ENCODE data around the gene DENND2D.

GRCh38 chr1:111202707-111203623, 2.5 kb upstream of the DENND2D start:
- TF ChIP-seq CTCF (IDR thresholded peaks at IDR 0.05; ENCODE audit: insufficient read depth, low read depth, low read length) (no peak), EZH2 (IDR thresholded peaks at IDR 0.05; ENCODE audit: insufficient read depth, low read length) (no peak)

Data from astrocyte (in vitro differentiated cells and primary cell).